PFSK-1 (cell line): ENCODE data around the gene SYNE2.

Experiments used
- POLR2AphosphoS5 ChIP-seq: IDR thresholded peaks from 2 replicates; pipeline ENCODE4 v1.6.1; 2012; ENCODE audit warnings: low read depth, mild to moderate bottlenecking, control low read depth, low read length, moderate library complexity
- TF ChIP-seq, protein P1 (sequence below), 2 experiments: IDR thresholded peaks; 2 replicates each; pipeline versions ENCODE4 v1.6.1 to v1.8.0; 2011 to 2012; ENCODE audit warnings: low read depth in 2 of 2, low read length in 2 of 2, control low read depth in 1 of 2, inconsistent platforms in 1 of 2, mild to moderate bottlenecking in 1 of 2, moderate library complexity in 1 of 2; ENCODE audit not compliant: insufficient read depth in 1 of 2

DNA sequence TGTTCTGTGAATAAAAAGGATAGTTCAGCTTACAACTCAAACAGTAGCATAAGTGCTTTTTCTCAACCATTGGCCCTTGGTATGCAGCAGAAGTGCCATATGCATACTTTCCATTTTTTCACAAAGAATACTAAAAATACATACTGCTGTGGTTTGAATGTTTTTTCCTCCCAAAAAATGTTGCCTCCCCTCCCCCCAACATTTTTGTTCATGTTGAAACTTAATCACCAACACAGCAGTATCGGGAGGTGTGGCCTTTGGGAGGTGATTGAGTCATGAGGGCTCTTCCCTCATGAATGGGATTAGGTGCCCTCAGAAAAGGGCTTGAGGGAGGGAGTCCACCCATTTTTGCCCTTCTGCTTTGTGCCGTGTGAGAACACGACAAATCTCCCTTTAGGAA is 242.8 kb downstream of the SYNE2 start:
- TF ChIP-seq, protein P1, sequence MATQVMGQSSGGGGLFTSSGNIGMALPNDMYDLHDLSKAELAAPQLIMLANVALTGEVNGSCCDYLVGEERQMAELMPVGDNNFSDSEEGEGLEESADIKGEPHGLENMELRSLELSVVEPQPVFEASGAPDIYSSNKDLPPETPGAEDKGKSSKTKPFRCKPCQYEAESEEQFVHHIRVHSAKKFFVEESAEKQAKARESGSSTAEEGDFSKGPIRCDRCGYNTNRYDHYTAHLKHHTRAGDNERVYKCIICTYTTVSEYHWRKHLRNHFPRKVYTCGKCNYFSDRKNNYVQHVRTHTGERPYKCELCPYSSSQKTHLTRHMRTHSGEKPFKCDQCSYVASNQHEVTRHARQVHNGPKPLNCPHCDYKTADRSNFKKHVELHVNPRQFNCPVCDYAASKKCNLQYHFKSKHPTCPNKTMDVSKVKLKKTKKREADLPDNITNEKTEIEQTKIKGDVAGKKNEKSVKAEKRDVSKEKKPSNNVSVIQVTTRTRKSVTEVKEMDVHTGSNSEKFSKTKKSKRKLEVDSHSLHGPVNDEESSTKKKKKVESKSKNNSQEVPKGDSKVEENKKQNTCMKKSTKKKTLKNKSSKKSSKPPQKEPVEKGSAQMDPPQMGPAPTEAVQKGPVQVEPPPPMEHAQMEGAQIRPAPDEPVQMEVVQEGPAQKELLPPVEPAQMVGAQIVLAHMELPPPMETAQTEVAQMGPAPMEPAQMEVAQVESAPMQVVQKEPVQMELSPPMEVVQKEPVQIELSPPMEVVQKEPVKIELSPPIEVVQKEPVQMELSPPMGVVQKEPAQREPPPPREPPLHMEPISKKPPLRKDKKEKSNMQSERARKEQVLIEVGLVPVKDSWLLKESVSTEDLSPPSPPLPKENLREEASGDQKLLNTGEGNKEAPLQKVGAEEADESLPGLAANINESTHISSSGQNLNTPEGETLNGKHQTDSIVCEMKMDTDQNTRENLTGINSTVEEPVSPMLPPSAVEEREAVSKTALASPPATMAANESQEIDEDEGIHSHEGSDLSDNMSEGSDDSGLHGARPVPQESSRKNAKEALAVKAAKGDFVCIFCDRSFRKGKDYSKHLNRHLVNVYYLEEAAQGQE (IDR thresholded peaks at IDR 0.05; ENCODE audit: insufficient read depth in 1 of 2, low read depth in 2 of 2, low read length in 2 of 2): no peak
- no peak for TF ChIP-seq POLR2AphosphoS5
